ENCODE results near the gene KITLG.

DNA sequence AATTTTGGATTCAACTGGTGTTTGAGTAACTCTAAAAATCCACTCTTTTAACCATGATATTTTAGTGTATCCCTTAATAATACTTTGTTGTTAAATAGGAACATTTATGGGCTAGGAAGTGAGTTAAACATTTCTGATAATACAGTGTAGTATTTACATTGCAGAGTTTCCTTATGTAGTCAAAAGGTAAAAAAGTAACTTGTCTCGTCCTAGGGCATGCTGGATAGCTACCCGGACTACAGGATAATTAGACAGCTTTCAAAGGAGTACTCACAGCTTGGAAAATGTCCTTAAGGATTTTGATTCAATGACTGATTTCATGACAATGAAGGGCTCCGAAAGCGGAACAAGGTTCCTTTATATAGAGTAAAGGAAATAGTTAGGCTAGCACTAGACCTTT, 14.5 kb upstream of the KITLG start:
- no peak for TF ChIP-seq POLR2A (IDR thresholded peaks at IDR 0.05)
- TF ChIP-seq EP300 (IDR thresholded peaks at IDR 0.05): no peak
- TF ChIP-seq, protein P1, sequence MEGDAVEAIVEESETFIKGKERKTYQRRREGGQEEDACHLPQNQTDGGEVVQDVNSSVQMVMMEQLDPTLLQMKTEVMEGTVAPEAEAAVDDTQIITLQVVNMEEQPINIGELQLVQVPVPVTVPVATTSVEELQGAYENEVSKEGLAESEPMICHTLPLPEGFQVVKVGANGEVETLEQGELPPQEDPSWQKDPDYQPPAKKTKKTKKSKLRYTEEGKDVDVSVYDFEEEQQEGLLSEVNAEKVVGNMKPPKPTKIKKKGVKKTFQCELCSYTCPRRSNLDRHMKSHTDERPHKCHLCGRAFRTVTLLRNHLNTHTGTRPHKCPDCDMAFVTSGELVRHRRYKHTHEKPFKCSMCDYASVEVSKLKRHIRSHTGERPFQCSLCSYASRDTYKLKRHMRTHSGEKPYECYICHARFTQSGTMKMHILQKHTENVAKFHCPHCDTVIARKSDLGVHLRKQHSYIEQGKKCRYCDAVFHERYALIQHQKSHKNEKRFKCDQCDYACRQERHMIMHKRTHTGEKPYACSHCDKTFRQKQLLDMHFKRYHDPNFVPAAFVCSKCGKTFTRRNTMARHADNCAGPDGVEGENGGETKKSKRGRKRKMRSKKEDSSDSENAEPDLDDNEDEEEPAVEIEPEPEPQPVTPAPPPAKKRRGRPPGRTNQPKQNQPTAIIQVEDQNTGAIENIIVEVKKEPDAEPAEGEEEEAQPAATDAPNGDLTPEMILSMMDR (IDR thresholded peaks at IDR 0.05): no peak

Measured in ovary (tissue), 3 donors.